Keratinocyte (primary cell): ENCODE measurements around the gene USP13. TPM values are rescaled to one million over a fixed set of nuclear protein-coding genes. Genes with fewer than 3 reads are reported as not detected.

Experiments
- DNase-seq: peaks from one replicate; pipeline ENCODE4 v3.0.0-alpha.2; 2011; ENCODE audit warnings: low read depth, missing footprints, low spot score
- FAIRE-seq: peaks from 2 replicates; lab custom pipeline; 2011; peaks lifted over from hg19 to GRCh38; lab: Jason Lieb, UNC
- H2AFZ ChIP-seq: 2 replicates; pipeline ENCODE4 v1.6.0; 2012; ENCODE audit warnings: low read length, control low read depth, inconsistent platforms; ENCODE audit not compliant: control insufficient read depth
- H3K27ac ChIP-seq: 2 replicates; pipeline ENCODE4 v1.5.1; 2011; ENCODE audit warnings: low read length; ENCODE audit not compliant: control insufficient read depth, insufficient read depth
- H3K27me3 ChIP-seq: 3 replicates; pipeline ENCODE4 v1.6.0; 2011; ENCODE audit warnings: low read length; ENCODE audit not compliant: control insufficient read depth, insufficient read depth; ENCODE audit errors: extremely low read depth
- H3K36me3 ChIP-seq, 2 experiments: 2 replicates in 1 of 2; 3 replicates in 1 of 2; pipeline ENCODE4 v1.5.1; 2011; ENCODE audit warnings: low read length in 2 of 2, mild to moderate bottlenecking in 1 of 2; ENCODE audit not compliant: control insufficient read depth in 2 of 2, insufficient read depth in 2 of 2; ENCODE audit errors: extremely low read depth in 1 of 2
- H3K4me1 ChIP-seq: 3 replicates; pipeline ENCODE4 v1.5.1; 2011; ENCODE audit warnings: low read length; ENCODE audit not compliant: control insufficient read depth, insufficient read depth; ENCODE audit errors: extremely low read depth
- H3K4me2 ChIP-seq: 3 replicates; pipeline ENCODE4 v1.6.0; 2011; ENCODE audit warnings: low read depth, low read length; ENCODE audit not compliant: control insufficient read depth, insufficient read depth; ENCODE audit errors: extremely low read depth
- H3K4me3 ChIP-seq, 3 experiments: fragments of 200-600 bp in 1 of 3; sonication (generic) in 1 of 3; 2 replicates in 2 of 3; 3 replicates in 1 of 3; pipeline ENCODE4 v1.5.1; 2011 to 2016; ENCODE audit warnings: low read length in 3 of 3, mild to moderate bottlenecking in 3 of 3, control low read depth in 2 of 3, inconsistent platforms in 1 of 3, low read depth in 1 of 3, mixed read lengths in 1 of 3, mixed run types in 1 of 3, moderate library complexity in 1 of 3; ENCODE audit not compliant: control insufficient read depth in 2 of 3, insufficient read depth in 2 of 3; ENCODE audit errors: extremely low read depth in 1 of 3
- H3K79me2 ChIP-seq: 2 replicates; pipeline ENCODE4 v1.6.0; 2012; ENCODE audit warnings: low read length; ENCODE audit not compliant: control insufficient read depth, insufficient read depth
- H3K9ac ChIP-seq: 3 replicates; pipeline ENCODE4 v1.6.0; 2011; ENCODE audit warnings: low read length; ENCODE audit not compliant: control insufficient read depth, insufficient read depth; ENCODE audit errors: extremely low read depth
- H3K9me1 ChIP-seq: 3 replicates; pipeline ENCODE4 v1.6.0; 2011; ENCODE audit warnings: low read length; ENCODE audit not compliant: control insufficient read depth, insufficient read depth; ENCODE audit errors: extremely low read depth
- H3K9me3 ChIP-seq: 2 replicates; pipeline ENCODE4 v1.5.1; 2012; ENCODE audit warnings: low read depth, low read length; ENCODE audit not compliant: control insufficient read depth
- H4K20me1 ChIP-seq: 3 replicates; pipeline ENCODE4 v1.6.0; 2011; ENCODE audit warnings: low read length; ENCODE audit not compliant: control insufficient read depth, insufficient read depth; ENCODE audit errors: extremely low read depth
- EZH2 ChIP-seq: IDR thresholded peaks from one replicate; pipeline ENCODE4 v1.6.1; 2012; ENCODE audit warnings: inconsistent platforms, mild to moderate bottlenecking, low read length, moderate library complexity
- dilution Hi-C: fragments of 300-500 bp; cut with MboI; formaldehyde crosslinking; loops from one replicate; pipeline ENCODE4 v1.7.0; 2020; ENCODE audit warnings: low sequenced_read_pairs; ENCODE audit not compliant: extremely low pct_ligation_motif_present
- polyA plus RNA-seq, 5 experiments: library from polyadenylated mRNA; depleted of rRNA in 3 of 5; stranded (reverse) in 3 of 5; stranded (forward) in 1 of 5; unstranded in 1 of 5; fragments of >200 nt; gene quantifications; 1 replicate in 1 of 5; 2 replicates in 3 of 5; 3 replicates in 1 of 5; pipeline versions ENCODE4 v1.2.1 to v1.2.3, GENCODE V29; 2011 to 2012; ENCODE audit warnings: missing spikeins in 2 of 5, low read depth in 1 of 5, low replicate concordance in 1 of 5
- TF ChIP-seq, protein P1 (sequence below), 3 experiments: IDR thresholded peaks in 1 of 3; conservative IDR thresholded peaks in 1 of 3; optimal IDR thresholded peaks in 1 of 3; 2 replicates in 2 of 3; 3 replicates in 1 of 3; pipeline versions ENCODE3 to v1.5.1; 2011; ENCODE audit warnings: low read length in 3 of 3, mild to moderate bottlenecking in 3 of 3, moderate library complexity in 2 of 3, control low read depth in 1 of 3, inconsistent platforms in 1 of 3; ENCODE audit not compliant: insufficient read depth in 2 of 3; ENCODE audit errors: extremely low read depth in 1 of 3

Gene USP13
- polyA plus RNA-seq, 1 donor (not counting 4 experiments of a cell fraction or from before 2014, with no cell fraction given) = 3.3 TPM

GRCh38 chr3:179732661-179733348, 80.0 kb downstream of the USP13 start:
- H3K36me3 ChIP-seq = no peaks in the 10 kb centered on the region
- H3K27me3 ChIP-seq = no peaks in the 10 kb centered on the region
- H3K9ac ChIP-seq = no peak overlapping the region
- H3K4me3 ChIP-seq = no peak overlapping the region
- dilution Hi-C loops = no loop called here
- H3K4me2 ChIP-seq = no peak overlapping the region
- H3K79me2 ChIP-seq = no peaks in the 10 kb centered on the region
- no peak overlapping the region for H3K27ac ChIP-seq
- DNase-seq = no peak
- no peak for TF ChIP-seq EZH2
- TF ChIP-seq, protein P1, sequence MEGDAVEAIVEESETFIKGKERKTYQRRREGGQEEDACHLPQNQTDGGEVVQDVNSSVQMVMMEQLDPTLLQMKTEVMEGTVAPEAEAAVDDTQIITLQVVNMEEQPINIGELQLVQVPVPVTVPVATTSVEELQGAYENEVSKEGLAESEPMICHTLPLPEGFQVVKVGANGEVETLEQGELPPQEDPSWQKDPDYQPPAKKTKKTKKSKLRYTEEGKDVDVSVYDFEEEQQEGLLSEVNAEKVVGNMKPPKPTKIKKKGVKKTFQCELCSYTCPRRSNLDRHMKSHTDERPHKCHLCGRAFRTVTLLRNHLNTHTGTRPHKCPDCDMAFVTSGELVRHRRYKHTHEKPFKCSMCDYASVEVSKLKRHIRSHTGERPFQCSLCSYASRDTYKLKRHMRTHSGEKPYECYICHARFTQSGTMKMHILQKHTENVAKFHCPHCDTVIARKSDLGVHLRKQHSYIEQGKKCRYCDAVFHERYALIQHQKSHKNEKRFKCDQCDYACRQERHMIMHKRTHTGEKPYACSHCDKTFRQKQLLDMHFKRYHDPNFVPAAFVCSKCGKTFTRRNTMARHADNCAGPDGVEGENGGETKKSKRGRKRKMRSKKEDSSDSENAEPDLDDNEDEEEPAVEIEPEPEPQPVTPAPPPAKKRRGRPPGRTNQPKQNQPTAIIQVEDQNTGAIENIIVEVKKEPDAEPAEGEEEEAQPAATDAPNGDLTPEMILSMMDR (optimal IDR thresholded peaks at IDR 0.05 in 1 of 3, IDR thresholded peaks at IDR 0.05 in 1 of 3, conservative IDR thresholded peaks at IDR 0.05 in 1 of 3; ENCODE audit: extremely low read depth in 1 of 3, insufficient read depth in 2 of 3, low read length in 3 of 3) = no peak
- H2AFZ ChIP-seq = no peak overlapping the region
- FAIRE-seq = no peak
- H3K4me1 ChIP-seq = peaks cover 9% of the 10 kb centered on the region
- no peaks in the 10 kb centered on the region for H4K20me1 ChIP-seq
- no peaks in the 10 kb centered on the region for H3K9me1 ChIP-seq
- no peaks in the 10 kb centered on the region for H3K9me3 ChIP-seq

DNA sequence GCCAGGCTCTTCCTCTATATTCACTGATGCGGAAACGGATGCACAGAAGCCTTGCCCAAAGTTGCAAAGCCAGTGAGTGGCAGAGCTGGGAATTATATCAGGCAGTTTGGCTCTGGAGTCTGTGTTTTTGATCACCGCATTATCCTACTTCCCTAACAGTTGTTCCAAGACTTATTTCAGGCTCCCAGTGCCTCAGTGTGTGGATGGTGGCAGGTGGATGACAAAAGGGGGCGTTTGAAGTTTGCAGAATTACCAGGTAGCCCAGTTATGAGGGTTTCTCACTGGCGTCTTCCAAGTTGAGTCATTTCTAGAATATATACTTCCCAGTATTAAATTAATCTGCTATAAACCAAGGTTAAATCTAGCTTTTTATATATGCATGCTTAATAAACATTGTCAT, 81.0 kb downstream of the USP13 start:
- Histone ChIP-seq H3K36me3 (no peaks in the 10 kb centered on the region), H3K27me3 (no peaks in the 10 kb centered on the region), H3K27ac (no peak overlapping the region), H3K4me1 (peaks cover 9% of the 10 kb centered on the region), H2AFZ (no peak overlapping the region), H3K9me3 (no peaks in the 10 kb centered on the region), H3K9ac (no peak overlapping the region), H3K4me2 (no peak overlapping the region), H3K79me2 (no peaks in the 10 kb centered on the region), H4K20me1 (no peaks in the 10 kb centered on the region), H3K4me3 (no peak overlapping the region), H3K9me1 (no peaks in the 10 kb centered on the region)
- TF ChIP-seq EZH2 = no peak
- TF ChIP-seq, protein P1 (optimal IDR thresholded peaks at IDR 0.05 in 1 of 3, IDR thresholded peaks at IDR 0.05 in 1 of 3, conservative IDR thresholded peaks at IDR 0.05 in 1 of 3; ENCODE audit: extremely low read depth in 1 of 3, insufficient read depth in 2 of 3, low read length in 3 of 3) = no peak
- dilution Hi-C loops = no loop called here
- DNase-seq (no peak), FAIRE-seq (no peak)
